NCI-H128 (cell line): ENCODE data around the gene USP7.

ENCODE experiments used
- DNase-seq: peaks from one replicate; lab custom pipeline; 2025; ENCODE audit not compliant: unreplicated experiment; lab: John Stamatoyannopoulos, UW

Gene USP7

GRCh38 chr16:8865145-8865882 is 98.4 kb downstream of the USP7 start:
- no peak for DNase-seq

GRCh38 chr16:8864480-8865110 is 99.1 kb downstream of the USP7 start:
- no peak for DNase-seq

GRCh38 chr16:8863594-8864424 is 99.9 kb downstream of the USP7 start:
- DNase-seq = no peak

GRCh38 chr16:8862309-8863130 is 101.2 kb downstream of the USP7 start:
- no peak for DNase-seq

- no peak for DNase-seq
These were observed 102.0 kb downstream of the USP7 start for GRCh38 chr16:8861563-8862308.

- no peak for DNase-seq
These were observed 103.5 kb downstream of the USP7 start for GRCh38 chr16:8859913-8860881.

GRCh38 chr16:8858994-8859912 is 104.5 kb downstream of the USP7 start:
- DNase-seq = no peak

GRCh38 chr16:8855972-8856371 is 107.7 kb downstream of the USP7 start:
- DNase-seq = no peak

- DNase-seq = no peak
These were observed 108.5 kb downstream of the USP7 start for GRCh38 chr16:8855051-8855786.

GRCh38 chr16:8854298-8854948 is 109.3 kb downstream of the USP7 start:
- DNase-seq = no peak

GRCh38 chr16:8853611-8854010 is 110.1 kb downstream of the USP7 start:
- DNase-seq = no peak

GRCh38 chr16:8853150-8853549 is 110.6 kb downstream of the USP7 start:
- no peak for DNase-seq

GRCh38 chr16:8852534-8852933 is 111.2 kb downstream of the USP7 start:
- no peak for DNase-seq

- DNase-seq = no peak
These were observed 111.8 kb downstream of the USP7 start for GRCh38 chr16:8851761-8852403.

- DNase-seq = no peak
These were observed 113.3 kb downstream of the USP7 start for GRCh38 chr16:8850279-8850885.

- no peak for DNase-seq
These were observed 114.2 kb downstream of the USP7 start for GRCh38 chr16:8849411-8850011.
